Tibial nerve (tissue), 4 donors: ENCODE data around the gene HS6ST1. TPM values are rescaled to one million over a fixed set of nuclear protein-coding genes. Genes with fewer than 3 reads are reported as not detected.

Source experiments
- DNase-seq, 2 donors: peaks; one replicate each; pipeline ENCODE4 v3.0.0-alpha.2; 2019; ENCODE audit warnings: low spot score in 2 of 2
- H3K27ac ChIP-seq, 4 donors: fragments of 200-600 bp; sonication (generic) in 3 of 4; one replicate each; pipeline ENCODE4 v1.5.1; 2017 to 2019; ENCODE audit warnings: mild to moderate bottlenecking in 1 of 4
- H3K27me3 ChIP-seq, 2 donors: fragments of 200-600 bp; sonication (generic) in 1 of 2; one replicate each; pipeline versions ENCODE4 v1.5.1 to v1.6.0; 2017 to 2019
- H3K36me3 ChIP-seq, 3 donors: fragments of 200-600 bp; sonication (generic); one replicate each; pipeline ENCODE4 v1.5.1; 2018 to 2019
- H3K4me1 ChIP-seq, 4 donors: fragments of 200-600 bp; sonication (generic) in 3 of 4; one replicate each; pipeline ENCODE4 v1.5.1; 2017 to 2019
- H3K4me3 ChIP-seq, 4 donors: fragments of 200-600 bp; sonication (generic) in 3 of 4; one replicate each; pipeline ENCODE4 v1.5.1; 2017 to 2019; ENCODE audit warnings: mild to moderate bottlenecking in 1 of 4, moderate library complexity in 1 of 4
- H3K9me3 ChIP-seq, 4 donors: fragments of 200-600 bp; sonication (generic) in 3 of 4; one replicate each; pipeline ENCODE4 v1.5.1; 2017 to 2019
- CTCF ChIP-seq, 5 experiments: fragments of 200-600 bp in 3 of 5; fragments of 450-650 bp in 2 of 5; sonication (generic) in 3 of 5; IDR thresholded peaks; one replicate each; pipeline ENCODE4 v1.5.1; 2016 to 2019; ENCODE audit warnings: antibody characterized with exemption in 5 of 5, mild to moderate bottlenecking in 3 of 5, moderate library complexity in 2 of 5
- EP300 ChIP-seq, 2 donors: sonication (generic); formaldehyde crosslinking; IDR thresholded peaks; one replicate each; pipeline ENCODE4 v1.6.1; 2017; ENCODE audit warnings: antibody characterized with exemption in 2 of 2, mild to moderate bottlenecking in 1 of 2
- POLR2A ChIP-seq, 2 donors: fragments of 450-650 bp; IDR thresholded peaks; one replicate each; pipeline ENCODE4 v1.6.1; 2017; ENCODE audit warnings: antibody characterized with exemption in 2 of 2, mild to moderate bottlenecking in 2 of 2, moderate library complexity in 2 of 2
- WGBS, 2 donors: methylation state at CpG; one replicate each; pipeline ENCODE4 v1.1.5; 2018; 5-methylcytosine and 5-hydroxymethylcytosine counted together
- total RNA-seq, 4 donors: library from RNA; depleted of rRNA; stranded (reverse); fragments of >200 nt; gene quantifications; one replicate each; pipeline ENCODE4 v1.1.0, GENCODE V29; 2016

Gene HS6ST1
- total RNA-seq, 4 donors from 2014 or later: 21.6 to 51.6 (median 39.3) TPM

- H3K4me1 ChIP-seq: peaks cover 0 to 99% (median 50%) of the 10 kb centered on the region in 4 donors
- H3K4me3 ChIP-seq: no peak overlapping the region
- TF ChIP-seq EP300 (IDR thresholded peaks at IDR 0.05): no peak
- TF ChIP-seq POLR2A (IDR thresholded peaks at IDR 0.05): no peak
- TF ChIP-seq CTCF (IDR thresholded peaks at IDR 0.05): no peak
- H3K9me3 ChIP-seq: no peaks in the 10 kb centered on the region
- peaks cover 0 to 22% (median 0%) of the 10 kb centered on the region in 3 donors for H3K36me3 ChIP-seq
- 91% methylated on average over 6 to 7 of the region's 7 CpGs for WGBS, 2 donors
- no peak overlapping the region for H3K27ac ChIP-seq
- DNase-seq: no peak
- H3K27me3 ChIP-seq: no peaks in the 10 kb centered on the region
These were observed 7.4 kb downstream of the HS6ST1 start for GRCh38 chr2:128311216-128311754.

- no peak overlapping the region for H3K27ac ChIP-seq
- DNase-seq: no peak
- 75 to 78% methylated on average over 4 of the region's 4 CpGs for WGBS, 2 donors
These were observed 7.9 kb downstream of the HS6ST1 start for GRCh38 chr2:128310761-128311160.

GRCh38 chr2:128310094-128310716 lies 8.5 kb downstream of the HS6ST1 start:
- no peaks in the 10 kb centered on the region for H3K27me3 ChIP-seq
- H3K9me3 ChIP-seq: no peaks in the 10 kb centered on the region
- peak in 1 of 2 donors; percentile 8 for DNase-seq
- H3K27ac ChIP-seq: peak overlapping the region in 3 of 4 donors; percentile 27 to 49 (median 28)
- peaks cover 0 to 99% (median 50%) of the 10 kb centered on the region in 4 donors for H3K4me1 ChIP-seq
- no peak for TF ChIP-seq CTCF (IDR thresholded peaks at IDR 0.05)
- TF ChIP-seq POLR2A (IDR thresholded peaks at IDR 0.05): no peak
- no peak for TF ChIP-seq EP300 (IDR thresholded peaks at IDR 0.05)
- peaks cover 0 to 15% (median 0%) of the 10 kb centered on the region in 3 donors for H3K36me3 ChIP-seq
- H3K4me3 ChIP-seq: no peak overlapping the region
- WGBS, 2 donors: 86 to 92% methylated on average over 6 to 12 of the region's 12 CpGs

More at GRCh38 chr2:128310761-128311160, 7.9 kb downstream of the HS6ST1 start:
- Histone ChIP-seq H3K9me3 (no peaks in the 10 kb centered on the region), H3K27me3 (no peaks in the 10 kb centered on the region), H3K4me1 (peaks cover 0 to 99% (median 50%) of the 10 kb centered on the region in 4 donors), H3K36me3 (peaks cover 0 to 20% (median 0%) of the 10 kb centered on the region in 3 donors), H3K4me3 (no peak overlapping the region)
- TF ChIP-seq POLR2A (IDR thresholded peaks at IDR 0.05) (no peak), CTCF (IDR thresholded peaks at IDR 0.05) (no peak), EP300 (IDR thresholded peaks at IDR 0.05) (no peak)

GRCh38 chr2:128309280-128310093 lies 9.2 kb downstream of the HS6ST1 start:
- H3K36me3 ChIP-seq: peaks cover 0 to 9% (median 0%) of the 10 kb centered on the region in 3 donors
- peak overlapping the region in 3 of 4 donors; percentile 27 to 49 (median 28) for H3K27ac ChIP-seq
- no peak overlapping the region for H3K4me3 ChIP-seq
- no peaks in the 10 kb centered on the region for H3K9me3 ChIP-seq
- DNase-seq: peak in 1 of 2 donors; percentile 56
- H3K27me3 ChIP-seq: no peaks in the 10 kb centered on the region
- TF ChIP-seq POLR2A (IDR thresholded peaks at IDR 0.05): no peak
- TF ChIP-seq CTCF (IDR thresholded peaks at IDR 0.05): no peak
- TF ChIP-seq EP300 (IDR thresholded peaks at IDR 0.05): peak in 1 of 2 donors; percentile 5
- 54 to 55% methylated on average over 17 to 19 of the region's 19 CpGs for WGBS, 2 donors
- H3K4me1 ChIP-seq: peaks cover 0 to 99% (median 54%) of the 10 kb centered on the region in 4 donors
